OCI-LY7 (cell line): ENCODE results near the gene SCART1. TPM values are rescaled to one million over a fixed set of nuclear protein-coding genes. Genes with fewer than 3 reads are reported as not detected.

Experiments used
- BruUV-seq: library from RNA; stranded (reverse); fragments of 400-500 nt; replicated peaks from 2 replicates; lab custom pipeline; 2021; lab: Mats Ljungman, UMichigan
- CTCF ChIA-PET: fragments of 300-600 bp; sonication (Branson Sonifier 250); formaldehyde crosslinking; loops from one replicate; lab custom pipeline; 2022; ENCODE audit warnings: antibody characterized with exemption; ENCODE audit not compliant: unreplicated experiment; lab: Charles Lee
- POLR2A ChIA-PET: fragments of 300-600 bp; sonication (Branson Sonifier 250); formaldehyde crosslinking; loops from one replicate; lab custom pipeline; 2022; ENCODE audit warnings: antibody characterized with exemption; lab: Charles Lee
- DNase-seq: peaks from one replicate; pipeline ENCODE4 v3.0.0-alpha.2; 2015; ENCODE audit warnings: low spot score
- H2AFZ ChIP-seq: fragments of 200-600 bp; sonication (generic), shearing (Covaris generic); 2 replicates; pipeline ENCODE4 v1.6.1; 2014; ENCODE audit warnings: mild to moderate bottlenecking, antibody characterized with exemption, low read length, moderate library complexity
- H3K27ac ChIP-seq: fragments of 200-600 bp; sonication (generic); 2 replicates; pipeline ENCODE4 v1.5.1; 2014; ENCODE audit warnings: mixed run types, low read depth, mild to moderate bottlenecking, moderate library complexity, low read length, inconsistent platforms; ENCODE audit not compliant: poor library complexity, severe bottlenecking
- H3K36me3 ChIP-seq: fragments of 200-600 bp; sonication (generic); 2 replicates; pipeline ENCODE4 v1.6.1; 2014; ENCODE audit warnings: mild to moderate bottlenecking, antibody characterized with exemption, low read length, moderate library complexity, mixed read lengths; ENCODE audit not compliant: insufficient read depth
- H3K4me1 ChIP-seq: fragments of 200-600 bp; sonication (generic); 2 replicates; pipeline ENCODE4 v1.5.1; 2014; ENCODE audit warnings: mild to moderate bottlenecking, low read length; ENCODE audit not compliant: insufficient read depth, poor library complexity, severe bottlenecking
- H3K4me2 ChIP-seq: fragments of 200-600 bp; sonication (generic); 2 replicates; pipeline ENCODE4 v1.6.1; 2014; ENCODE audit warnings: mild to moderate bottlenecking, low read length
- H3K4me3 ChIP-seq: fragments of 200-600 bp; sonication (generic); 2 replicates; pipeline ENCODE4 v1.5.1; 2014; ENCODE audit warnings: mild to moderate bottlenecking, low read depth, low read length; ENCODE audit not compliant: poor library complexity, severe bottlenecking
- H3K79me2 ChIP-seq: fragments of 200-600 bp; sonication (generic); 2 replicates; pipeline ENCODE4 v1.6.1; 2016; ENCODE audit warnings: low read depth, mild to moderate bottlenecking, low read length, moderate library complexity, mixed read lengths; ENCODE audit not compliant: insufficient read depth
- H3K9me2 ChIP-seq: fragments of 200-600 bp; sonication (generic); 2 replicates; pipeline ENCODE4 v1.6.1; 2016; ENCODE audit warnings: mild to moderate bottlenecking, low read length, mixed read lengths; ENCODE audit not compliant: insufficient read depth
- H3K9me3 ChIP-seq: fragments of 200-600 bp; sonication (generic); 2 replicates; pipeline ENCODE4 v1.6.1; 2014; ENCODE audit warnings: mild to moderate bottlenecking, mixed run types, low read length, mixed read lengths
- H4K20me1 ChIP-seq: fragments of 200-600 bp; sonication (generic); 2 replicates; pipeline ENCODE4 v1.6.1; 2014; ENCODE audit warnings: mild to moderate bottlenecking, antibody characterized with exemption, low read length, moderate library complexity, mixed read lengths; ENCODE audit not compliant: insufficient read depth
- EZH2phosphoT487 ChIP-seq: fragments of 200-600 bp; sonication (generic); IDR thresholded peaks from 2 replicates; pipeline ENCODE4 v1.6.1; 2018; ENCODE audit warnings: low read depth, borderline replicate concordance, mild to moderate bottlenecking, mixed run types, antibody characterized with exemption, low read length, moderate library complexity, mixed read lengths
- intact Hi-C: fragments of 100-400 bp; cut with micrococcal nuclease; formaldehyde crosslinking; loops from one replicate; pipeline ENCODE4 v1.10.0; 2022; ENCODE audit not compliant: unreplicated experiment
- total RNA-seq, 2 experiments: library from RNA; depleted of rRNA in 1 of 2; stranded (reverse); fragments of >200 nt in 1 of 2; shearing (Covaris generic) in 1 of 2; gene quantifications; 2 replicates each; pipeline ENCODE4 v1.2.3, GENCODE V29; 2014 to 2022
- TF ChIP-seq, protein P1 (sequence below): fragments of 200-600 bp; sonication (generic); conservative IDR thresholded peaks from 2 replicates; pipeline ENCODE4 v1.5.1; 2014; ENCODE audit warnings: mild to moderate bottlenecking, antibody characterized with exemption, low read length, moderate library complexity, mixed read lengths

SCART1 gene
- total RNA-seq, 2 experiments from 2014 or later, result 10.0 to 10.9 TPM

DNA sequence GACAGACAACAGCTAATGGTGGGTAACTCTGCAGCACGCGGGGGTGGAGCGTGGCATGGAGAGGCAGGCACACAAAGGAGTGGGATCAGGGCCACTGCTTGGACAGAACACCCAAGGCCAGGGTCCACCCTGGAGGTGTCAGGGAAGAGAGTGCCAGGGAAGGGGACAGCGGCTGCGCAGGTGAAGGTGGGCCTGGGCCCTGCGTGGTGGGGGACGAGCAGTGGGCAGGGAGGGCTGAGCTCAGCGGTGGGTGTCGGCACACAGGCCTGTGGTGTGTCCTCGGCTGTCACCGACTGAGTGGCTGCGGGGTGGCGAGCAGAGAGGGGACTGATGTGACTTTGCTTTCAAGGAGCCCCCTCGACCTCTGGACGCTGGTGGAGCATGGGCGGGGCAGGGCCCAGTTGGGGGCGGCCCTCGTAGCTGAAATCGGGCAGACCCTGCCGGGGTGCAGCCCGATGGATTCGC is 8.4 kb upstream of the SCART1 start:
- Histone ChIP-seq H3K79me2 (no peaks in the 10 kb centered on the region), H3K4me1 (no peaks in the 10 kb centered on the region), H2AFZ (no peak overlapping the region), H3K27ac (no peak overlapping the region), H3K4me3 (no peak overlapping the region), H3K9me2 (no peaks in the 10 kb centered on the region), H3K4me2 (no peak overlapping the region), H4K20me1 (no peaks in the 10 kb centered on the region), H3K36me3 (no peaks in the 10 kb centered on the region), H3K9me3 (peaks cover 18% of the 10 kb centered on the region; the same call in 1 of the 2 replicates)
- CTCF ChIA-PET, result no interaction called here
- BruUV-seq, result no TSS peak
- POLR2A ChIA-PET, result no interaction called here
- intact Hi-C loops, result no loop called here
- TF ChIP-seq EZH2phosphoT487, result no peak
- TF ChIP-seq, protein P1, sequence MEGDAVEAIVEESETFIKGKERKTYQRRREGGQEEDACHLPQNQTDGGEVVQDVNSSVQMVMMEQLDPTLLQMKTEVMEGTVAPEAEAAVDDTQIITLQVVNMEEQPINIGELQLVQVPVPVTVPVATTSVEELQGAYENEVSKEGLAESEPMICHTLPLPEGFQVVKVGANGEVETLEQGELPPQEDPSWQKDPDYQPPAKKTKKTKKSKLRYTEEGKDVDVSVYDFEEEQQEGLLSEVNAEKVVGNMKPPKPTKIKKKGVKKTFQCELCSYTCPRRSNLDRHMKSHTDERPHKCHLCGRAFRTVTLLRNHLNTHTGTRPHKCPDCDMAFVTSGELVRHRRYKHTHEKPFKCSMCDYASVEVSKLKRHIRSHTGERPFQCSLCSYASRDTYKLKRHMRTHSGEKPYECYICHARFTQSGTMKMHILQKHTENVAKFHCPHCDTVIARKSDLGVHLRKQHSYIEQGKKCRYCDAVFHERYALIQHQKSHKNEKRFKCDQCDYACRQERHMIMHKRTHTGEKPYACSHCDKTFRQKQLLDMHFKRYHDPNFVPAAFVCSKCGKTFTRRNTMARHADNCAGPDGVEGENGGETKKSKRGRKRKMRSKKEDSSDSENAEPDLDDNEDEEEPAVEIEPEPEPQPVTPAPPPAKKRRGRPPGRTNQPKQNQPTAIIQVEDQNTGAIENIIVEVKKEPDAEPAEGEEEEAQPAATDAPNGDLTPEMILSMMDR, result no peak
- no peak for DNase-seq

- BruUV-seq, result no TSS peak
- no peaks in the 10 kb centered on the region for H3K4me1 ChIP-seq
- no peak overlapping the region for H2AFZ ChIP-seq
- ChIA-PET POLR2A (no interaction called here), CTCF (no interaction called here)
- no peaks in the 10 kb centered on the region for H4K20me1 ChIP-seq
- peaks cover 18% of the 10 kb centered on the region; the same call in 1 of the 2 replicates for H3K9me3 ChIP-seq
- H3K4me3 ChIP-seq, result no peak overlapping the region
- H3K79me2 ChIP-seq, result no peaks in the 10 kb centered on the region
- H3K36me3 ChIP-seq, result no peaks in the 10 kb centered on the region
- no peak overlapping the region for H3K27ac ChIP-seq
- no peak for DNase-seq
- H3K9me2 ChIP-seq, result no peaks in the 10 kb centered on the region
- TF ChIP-seq, protein P1, result no peak
- TF ChIP-seq EZH2phosphoT487, result no peak
- H3K4me2 ChIP-seq, result no peak overlapping the region
- intact Hi-C loops, result no loop called here
Observed at GRCh38 chr10:133445751-133446708, 7.7 kb upstream of the SCART1 start.

- Histone ChIP-seq H3K4me3 (no peak overlapping the region), H2AFZ (no peak overlapping the region), H3K4me1 (no peaks in the 10 kb centered on the region), H4K20me1 (no peaks in the 10 kb centered on the region), H3K27ac (no peak overlapping the region), H3K4me2 (no peak overlapping the region), H3K9me2 (no peaks in the 10 kb centered on the region), H3K79me2 (no peaks in the 10 kb centered on the region), H3K9me3 (peaks cover 18% of the 10 kb centered on the region; the same call in 1 of the 2 replicates), H3K36me3 (no peaks in the 10 kb centered on the region)
- intact Hi-C loops, result no loop called here
- CTCF ChIA-PET, result no interaction called here
- POLR2A ChIA-PET, result no interaction called here
- no peak for DNase-seq
- BruUV-seq, result no TSS peak
- TF ChIP-seq EZH2phosphoT487, result no peak
- TF ChIP-seq, protein P1, result no peak
Observed at GRCh38 chr10:133446979-133447378, 6.8 kb upstream of the SCART1 start.
